ENCODE measurements around the gene E2F7.

- TF ChIP-seq REST (IDR thresholded peaks at IDR 0.05; ENCODE audit: unreplicated experiment): no peak
- no peak for TF ChIP-seq CTCF (conservative IDR thresholded peaks at IDR 0.05; ENCODE audit: low read depth in 2 of 2)
- TF ChIP-seq POLR2AphosphoS5 (IDR thresholded peaks at IDR 0.05; ENCODE audit: low read depth): no peak
- no peak for TF ChIP-seq EZH2phosphoT487 (IDR thresholded peaks at IDR 0.05; ENCODE audit: unreplicated experiment)
- TF ChIP-seq EZH2 (IDR thresholded peaks at IDR 0.05; ENCODE audit: low read depth, unreplicated experiment): no peak
- no peak for TF ChIP-seq ETS1 (IDR thresholded peaks at IDR 0.05)
These were observed 10.5 kb downstream of the E2F7 start for GRCh38 chr12:77054851-77055250.

Measured in GM23338 (cell line).